GM06990 (cell line): Measurements from ENCODE around the gene HOXA11.

Experiments
- DNase-seq: peaks from one replicate; pipeline ENCODE4 v3.0.0-alpha.2; 2011; ENCODE audit not compliant: insufficient read length; ENCODE audit errors: extremely low read depth
- H3K27me3 ChIP-seq: replicated peaks from 2 replicates; pipeline ENCODE4 v1.6.0; 2011; ENCODE audit warnings: low read length; ENCODE audit not compliant: control insufficient read depth, insufficient read depth
- H3K36me3 ChIP-seq: 2 replicates; pipeline ENCODE4 v1.5.1; 2011; ENCODE audit warnings: low read length; ENCODE audit not compliant: control insufficient read depth, insufficient read depth
- H3K4me3 ChIP-seq: replicated peaks from 2 replicates; pipeline ENCODE4 v1.5.1; 2011; ENCODE audit warnings: low read depth, mild to moderate bottlenecking, control low read depth, low read length
- CTCF ChIP-seq: IDR thresholded peaks from 2 replicates; pipeline ENCODE4 v1.5.1; 2011; ENCODE audit warnings: low read length, control low read depth, mild to moderate bottlenecking, inconsistent platforms; ENCODE audit not compliant: insufficient read depth, poor library complexity, severe bottlenecking

The HOXA11 gene

GRCh38 chr7:27176962-27177794, 7.9 kb downstream of the HOXA11 start:
- no peak overlapping the region for H3K4me3 ChIP-seq
- no peak for DNase-seq
- no peaks in the 10 kb centered on the region for H3K36me3 ChIP-seq
- no peak for TF ChIP-seq CTCF
- H3K27me3 ChIP-seq = peaks cover 6% of the 10 kb centered on the region

DNA sequence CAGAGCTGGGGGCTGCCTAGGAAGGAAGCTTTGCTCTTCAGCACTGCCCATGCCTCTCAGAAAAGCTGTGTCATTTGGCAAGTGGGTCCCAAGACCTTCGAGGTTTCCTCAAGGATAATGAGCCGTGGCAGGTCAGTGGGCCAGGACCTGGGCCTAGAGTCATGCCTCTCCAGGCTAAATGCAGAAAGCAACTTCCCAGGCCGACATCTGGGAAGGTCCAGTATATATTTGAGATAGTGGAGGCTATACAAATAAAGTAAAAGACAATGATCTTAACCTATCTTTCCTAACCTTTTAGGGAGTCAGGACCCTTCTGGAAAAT, 8.5 kb downstream of the HOXA11 start:
- Histone ChIP-seq H3K36me3 (no peaks in the 10 kb centered on the region), H3K27me3 (peaks cover 10% of the 10 kb centered on the region), H3K4me3 (no peak overlapping the region)
- DNase-seq = no peak
- no peak for TF ChIP-seq CTCF

DNA sequence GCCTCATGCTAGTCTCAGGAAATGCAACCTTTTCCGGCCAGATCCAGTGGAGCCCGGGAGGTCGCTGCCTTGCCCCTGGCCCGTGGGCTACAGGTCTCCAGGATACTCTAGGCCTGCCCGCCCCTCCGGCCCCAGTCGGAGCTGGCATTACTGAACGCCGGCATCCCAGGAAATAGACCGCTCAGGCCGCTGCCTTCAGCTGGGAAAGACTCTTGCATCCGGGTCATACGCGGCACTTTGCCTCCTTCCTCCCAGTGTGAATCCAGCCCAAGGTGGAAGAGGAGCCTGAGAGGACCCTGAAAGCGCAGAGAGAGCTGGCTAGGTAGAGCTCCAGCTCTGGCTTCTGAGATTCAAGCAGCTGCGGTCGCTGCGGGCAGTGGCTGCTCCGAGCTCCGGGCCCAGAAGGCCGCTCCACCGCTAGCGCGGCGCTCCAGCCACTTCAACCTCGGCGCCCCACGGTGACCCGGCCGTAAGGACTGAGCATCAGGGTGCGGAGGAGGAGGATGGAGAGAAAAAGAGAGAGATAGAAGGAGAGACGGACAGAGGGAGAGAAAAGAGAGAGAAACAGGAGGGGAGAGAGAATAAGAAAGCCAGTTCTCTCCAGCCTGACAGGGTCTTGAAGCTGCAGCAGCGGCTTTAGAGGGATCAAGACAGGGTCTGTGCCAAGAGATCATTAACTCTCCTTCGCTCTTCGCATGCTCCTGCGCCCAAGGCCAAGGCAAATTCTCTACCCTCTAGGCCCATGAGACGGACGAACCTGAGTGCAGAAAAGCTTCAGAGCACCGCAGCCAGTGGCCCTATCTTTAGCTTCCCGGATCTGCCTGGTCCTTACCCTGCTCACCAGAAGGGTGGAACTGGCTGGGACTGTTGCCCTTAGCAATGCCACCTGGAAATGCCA, 9.2 kb downstream of the HOXA11 start:
- Histone ChIP-seq H3K27me3 (peaks cover 12% of the 10 kb centered on the region), H3K4me3 (no peak overlapping the region), H3K36me3 (no peaks in the 10 kb centered on the region)
- TF ChIP-seq CTCF = no peak
- no peak for DNase-seq

DNA sequence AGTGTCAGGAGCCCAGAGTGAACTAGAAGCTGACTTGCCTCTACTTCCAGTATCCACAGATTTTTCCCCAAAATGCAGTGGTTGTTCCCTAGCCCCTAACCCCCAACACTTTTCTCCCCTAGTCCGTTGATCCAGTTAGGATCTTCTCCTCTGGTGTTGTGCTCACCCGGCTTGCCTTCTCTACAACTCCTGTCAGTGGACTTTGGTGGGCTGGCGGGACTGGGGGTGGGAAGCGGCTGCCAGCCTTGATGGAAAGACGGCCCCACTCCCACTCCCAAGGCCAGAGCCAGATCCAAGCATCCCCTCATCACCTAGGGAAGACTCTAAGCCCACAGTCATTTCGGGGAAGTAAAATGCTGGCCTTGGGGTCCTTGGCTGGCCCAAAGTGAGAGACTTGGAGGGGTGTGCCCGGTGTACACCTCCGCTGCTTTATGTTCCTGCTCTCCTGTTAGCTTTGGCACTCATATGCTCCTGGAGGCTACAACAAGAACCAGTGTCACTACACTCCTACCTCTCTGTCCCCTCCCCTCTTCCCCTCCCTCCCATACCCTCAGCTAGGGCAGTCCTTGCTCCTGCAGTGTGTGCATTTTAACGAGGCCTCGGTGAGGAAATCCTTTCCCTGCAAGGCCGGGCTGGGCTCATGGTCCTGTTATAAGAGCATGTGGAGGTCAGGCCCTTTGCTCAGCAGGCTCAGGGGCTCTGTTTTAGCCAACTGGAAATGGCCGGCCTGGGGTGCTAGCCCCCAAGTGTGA, 10.0 kb downstream of the HOXA11 start:
- no peak overlapping the region for H3K4me3 ChIP-seq
- peaks cover 12% of the 10 kb centered on the region for H3K27me3 ChIP-seq
- no peak for DNase-seq
- no peak for TF ChIP-seq CTCF
- no peaks in the 10 kb centered on the region for H3K36me3 ChIP-seq

DNA sequence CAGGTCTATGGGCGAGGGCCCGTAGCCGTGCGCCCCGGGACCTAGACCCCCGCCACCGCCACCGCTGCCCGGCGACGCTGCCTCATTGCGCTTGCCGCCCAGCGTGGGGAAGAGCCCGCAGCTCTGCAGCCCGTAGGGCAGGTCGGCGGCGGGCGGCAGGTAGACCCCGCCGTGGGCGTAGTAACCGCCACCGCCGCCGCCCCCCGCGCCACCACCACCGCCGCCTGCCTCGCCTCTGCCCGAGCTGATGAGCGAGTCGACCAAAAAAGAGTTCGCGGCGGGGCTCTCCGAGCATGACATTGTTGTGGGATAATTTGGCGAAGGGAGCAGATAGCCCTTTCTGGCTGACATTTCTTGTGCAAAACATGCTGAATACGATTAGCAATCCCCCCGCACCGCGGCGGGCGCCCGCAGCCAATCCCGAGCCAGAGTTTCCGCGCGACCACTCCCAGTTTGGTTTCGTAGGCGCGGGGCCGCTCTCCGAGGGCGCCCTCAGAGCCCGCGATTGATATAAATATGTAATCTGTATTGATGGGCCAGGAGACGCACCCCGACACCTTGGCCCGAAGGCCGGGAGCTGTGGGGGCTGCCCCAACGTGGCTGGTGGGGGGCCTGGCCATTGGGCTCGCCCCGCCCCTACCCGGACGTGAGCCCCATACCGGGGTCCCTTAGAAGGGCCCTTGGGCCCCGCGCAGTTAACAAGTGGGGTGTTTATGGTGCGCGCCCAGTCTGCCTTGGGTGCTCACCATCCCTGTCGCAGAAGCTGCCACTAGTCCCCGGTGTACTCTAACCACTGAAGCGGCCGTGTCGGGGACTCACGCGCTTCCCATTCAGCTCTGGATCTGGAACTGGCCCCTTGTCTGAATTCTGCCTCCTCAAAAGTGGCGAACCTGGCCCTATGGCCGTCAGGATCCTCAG, 10.8 kb downstream of the HOXA11 start, which contains the start of gene HOXA10:
TSS of gene HOXA10 (minus strand) at position 365 of the 918 bp plus-strand sequence. CDS start at position 351, 14 bp downstream.
- peaks cover 12% of the 10 kb centered on the region for H3K27me3 ChIP-seq
- no peak for TF ChIP-seq CTCF
- no peaks in the 10 kb centered on the region for H3K36me3 ChIP-seq
- H3K4me3 ChIP-seq = peak within 1 kb of the TSS; percentile 18
- no peak for DNase-seq
